NCI-H1105 treated with DMSO at 0.1 percent for 48 hours (cell line): ENCODE results near the gene UST.
"Not testable (repeated sequence)": the region's sequence is repeated elsewhere in the genome, so short reads cannot be mapped to it uniquely, and the experiment has no call there.

Experiments
- DNase-seq: peaks from one replicate; lab custom pipeline; 2025; lab: John Stamatoyannopoulos, UW

The UST gene

DNA sequence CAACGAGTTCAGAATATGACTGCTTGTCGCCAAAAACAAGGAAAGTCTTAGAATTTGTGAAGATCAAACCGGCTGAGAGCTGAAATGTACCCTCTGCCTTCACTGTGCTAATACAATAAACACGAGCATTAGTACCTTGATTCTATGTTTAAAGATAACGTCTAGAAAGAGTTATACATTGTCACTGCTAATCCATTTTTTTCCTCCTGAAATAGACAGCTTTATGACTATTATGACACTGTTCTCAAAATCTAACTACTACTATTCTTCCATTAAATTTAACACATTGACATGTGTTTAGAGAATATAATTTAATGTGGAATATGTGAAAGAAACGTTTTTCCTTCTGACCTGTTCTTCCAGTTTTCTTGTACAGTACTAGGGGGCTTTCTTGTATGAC is 204.8 kb downstream of the UST start:
- no peak for DNase-seq

DNA sequence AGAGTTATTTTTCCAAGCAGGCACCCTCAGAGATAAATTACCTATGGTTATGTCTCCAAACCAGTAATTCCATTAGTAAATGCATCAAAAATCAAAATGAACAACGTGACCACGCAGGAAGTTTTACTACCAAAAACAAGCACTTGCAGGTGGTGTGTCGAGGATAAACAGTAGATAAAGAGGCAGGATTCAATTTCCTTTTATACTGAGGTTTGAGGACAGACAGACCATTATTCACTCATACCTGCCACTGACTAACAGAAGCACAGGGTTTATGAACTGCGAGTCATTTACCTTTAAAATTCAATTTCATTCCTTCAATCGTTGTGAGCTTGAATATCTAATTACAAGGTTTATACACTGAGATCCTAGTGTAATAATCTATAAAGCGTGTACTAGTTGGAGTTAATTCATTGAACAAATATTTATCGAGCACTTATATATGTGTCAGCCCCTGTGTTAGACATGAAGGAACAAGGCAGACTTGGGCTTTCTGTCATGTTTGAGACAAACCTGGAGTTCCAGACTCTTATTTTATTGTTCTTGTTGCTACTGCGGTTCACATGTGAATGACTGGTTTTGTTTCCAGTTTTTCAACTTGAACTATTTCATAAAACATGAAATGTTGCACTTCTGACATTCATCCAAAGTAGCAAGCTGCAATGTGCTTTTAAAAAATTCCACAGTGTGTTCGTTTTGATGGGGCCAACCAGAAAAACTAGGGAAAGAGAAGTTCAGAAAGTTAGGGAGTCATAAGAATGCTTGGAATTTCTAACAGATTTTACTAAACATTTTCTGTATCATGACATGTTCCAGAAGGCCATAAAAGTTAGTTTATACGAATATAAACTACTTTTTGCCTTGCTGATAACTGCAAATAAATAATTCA is 205.6 kb downstream of the UST start:
- DNase-seq = no peak

DNA sequence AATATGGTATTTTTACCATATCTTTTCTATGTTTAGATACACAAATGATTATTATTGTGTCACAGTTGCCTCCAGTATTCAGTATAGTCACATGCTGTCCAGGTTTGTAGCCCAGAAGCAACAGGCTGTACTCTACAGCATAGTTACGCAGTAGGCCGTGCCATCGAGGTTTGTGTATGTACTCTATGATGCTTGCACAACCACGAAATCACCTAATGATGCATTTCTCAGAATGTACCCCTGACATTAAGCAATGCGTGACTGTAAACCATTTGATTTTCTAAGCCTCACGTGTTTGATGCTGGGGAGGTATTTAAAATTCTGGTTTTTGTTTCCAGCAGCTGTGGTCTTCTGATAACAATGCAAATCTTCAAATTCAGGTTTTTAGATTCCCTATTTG is 207.6 kb downstream of the UST start:
- no peak for DNase-seq

DNA sequence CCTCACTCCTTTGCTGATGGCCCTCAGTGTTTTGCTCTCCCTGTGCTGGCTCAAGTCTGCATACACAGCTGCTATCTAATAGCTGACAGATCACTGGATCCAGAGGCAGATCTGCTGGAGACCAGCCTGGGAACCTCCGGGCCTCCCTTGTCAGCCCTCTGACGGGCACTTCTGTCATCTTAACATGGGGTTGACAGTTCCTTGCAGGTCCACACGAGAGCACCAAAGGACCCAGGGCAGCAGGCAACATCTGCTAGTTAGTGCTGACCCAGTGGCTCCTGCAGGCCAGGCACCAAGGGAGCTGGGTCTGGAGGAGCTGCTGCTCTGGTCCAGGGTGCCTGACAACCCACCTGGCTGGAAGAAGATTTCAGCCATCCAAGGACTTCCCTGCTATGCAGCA is 208.1 kb downstream of the UST start:
- no peak for DNase-seq

DNA sequence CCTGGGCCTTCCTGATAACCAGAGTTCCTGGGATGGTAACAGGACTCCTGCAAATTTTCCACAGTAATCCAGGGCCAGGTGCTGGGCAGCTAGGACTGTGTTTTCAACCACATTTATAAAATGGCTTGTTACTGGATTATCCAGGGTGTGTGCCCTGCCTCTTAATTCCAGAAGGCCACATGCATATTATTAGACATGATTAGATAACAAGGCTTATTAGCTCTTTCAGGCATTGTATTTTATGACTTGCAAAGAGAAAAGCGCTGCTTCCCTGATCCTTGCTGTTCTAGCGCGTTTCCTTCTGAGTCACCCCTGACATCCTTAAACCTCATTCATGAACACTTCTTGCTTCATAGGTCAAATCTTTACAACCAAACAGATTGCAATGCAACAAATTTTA is 208.6 kb downstream of the UST start:
- no peak for DNase-seq

DNA sequence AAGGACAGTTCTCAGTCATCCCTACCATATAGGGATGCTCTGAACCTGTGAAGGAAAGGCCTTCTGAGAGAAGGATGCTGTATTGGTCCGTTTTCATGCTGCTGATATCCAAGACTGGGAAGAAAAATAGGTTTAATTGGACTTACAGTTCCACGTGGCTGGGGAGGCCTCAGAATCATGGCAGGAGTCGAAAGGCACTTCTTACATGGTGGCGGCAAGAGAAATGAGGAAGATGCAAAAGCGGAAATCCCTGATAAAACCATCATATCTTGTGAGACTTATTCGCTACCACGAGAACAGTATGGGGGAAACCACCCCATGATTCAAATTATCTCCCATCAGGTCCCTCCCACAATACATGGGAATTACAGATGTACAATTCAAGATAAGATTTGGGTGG is 209.3 kb downstream of the UST start:
- DNase-seq = not testable (repeated sequence)

DNA sequence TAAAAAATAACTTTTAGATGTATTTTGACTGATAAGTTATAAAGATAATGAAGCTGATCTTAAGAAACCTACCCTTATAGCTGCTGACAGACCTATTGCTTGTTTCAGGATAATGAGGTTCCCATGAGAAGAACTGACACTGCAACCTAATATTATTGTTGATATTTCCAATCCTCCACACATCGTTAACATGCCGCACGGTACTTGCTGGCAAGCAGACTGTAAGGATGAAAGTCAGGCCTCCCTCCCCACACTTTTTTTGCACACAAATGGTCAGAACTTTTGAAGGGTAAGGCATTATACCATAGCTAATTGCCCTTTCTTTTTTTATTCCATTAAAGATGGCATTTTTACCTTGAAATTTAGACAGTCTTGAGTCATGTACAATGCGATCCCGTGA is 210.9 kb downstream of the UST start:
- DNase-seq = no peak

DNA sequence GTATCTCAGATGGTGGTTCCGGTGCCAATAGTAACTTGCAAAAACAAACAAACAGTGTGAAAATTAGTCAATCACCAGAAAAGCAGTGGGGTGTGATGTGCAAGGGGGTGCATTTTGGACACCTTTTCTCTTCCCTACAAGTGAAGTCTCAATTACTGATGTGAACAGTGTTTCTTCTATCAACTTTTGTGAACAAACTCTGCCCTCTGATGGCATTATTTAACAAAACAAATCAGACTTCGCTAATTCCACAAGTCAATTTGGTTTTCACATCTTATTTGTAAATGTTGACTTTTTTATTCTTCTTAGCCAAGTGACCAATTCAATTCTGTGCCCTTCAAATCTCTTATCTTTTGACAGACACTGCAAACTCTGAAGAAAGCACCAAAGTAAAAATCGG is 212.2 kb downstream of the UST start:
- no peak for DNase-seq

DNA sequence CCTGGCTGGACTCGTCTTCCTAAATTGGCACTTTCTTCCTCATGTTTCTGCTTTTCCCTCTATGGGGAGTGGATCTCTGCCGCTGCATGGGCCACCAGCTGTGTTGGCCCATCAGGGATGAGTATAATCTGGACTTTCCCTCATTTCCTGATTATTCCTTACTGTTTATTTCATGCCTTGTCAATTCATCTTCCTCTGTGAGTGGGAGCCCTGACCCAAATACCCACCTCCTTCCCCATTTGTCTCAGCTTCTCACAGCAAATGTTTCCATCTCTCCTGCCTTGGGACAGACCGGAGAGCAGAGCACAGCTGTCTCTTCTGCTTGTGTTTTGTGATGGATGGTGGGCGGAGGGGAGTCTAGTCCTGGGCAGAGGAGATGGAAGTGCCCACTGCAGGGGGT is 212.7 kb downstream of the UST start:
- no peak for DNase-seq

DNA sequence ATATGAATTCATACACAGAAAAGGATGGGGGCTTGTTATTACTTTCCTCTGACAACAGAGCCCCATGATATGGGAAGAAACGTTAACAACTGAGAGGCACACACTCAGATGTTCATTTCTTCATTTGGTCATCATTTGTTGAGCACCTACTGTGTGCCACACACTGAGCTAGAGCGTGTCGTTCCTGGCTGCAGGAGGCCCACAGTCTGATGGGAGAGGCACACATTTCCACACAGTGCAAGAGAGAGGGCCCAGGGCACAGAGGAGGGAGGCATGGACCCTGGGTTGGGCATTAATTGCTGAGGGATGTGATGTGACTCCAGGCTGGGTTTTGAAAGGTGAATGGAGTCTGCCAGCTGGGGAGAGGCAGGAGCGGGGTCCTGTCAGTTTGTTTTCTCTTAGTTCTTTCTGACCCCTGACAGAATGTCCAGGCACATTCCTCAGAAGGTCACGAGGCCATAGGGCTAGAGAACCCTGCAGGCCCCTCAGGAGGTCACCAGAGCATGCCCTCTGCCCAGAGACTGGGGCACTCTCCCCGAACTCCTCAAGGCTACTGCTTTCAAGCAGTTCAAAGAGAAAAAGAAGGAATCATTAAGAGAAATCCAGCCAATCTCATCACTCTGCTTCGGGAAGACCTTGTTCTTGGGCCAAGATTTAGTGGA is 216.2 kb downstream of the UST start:
- DNase-seq = no peak

DNA sequence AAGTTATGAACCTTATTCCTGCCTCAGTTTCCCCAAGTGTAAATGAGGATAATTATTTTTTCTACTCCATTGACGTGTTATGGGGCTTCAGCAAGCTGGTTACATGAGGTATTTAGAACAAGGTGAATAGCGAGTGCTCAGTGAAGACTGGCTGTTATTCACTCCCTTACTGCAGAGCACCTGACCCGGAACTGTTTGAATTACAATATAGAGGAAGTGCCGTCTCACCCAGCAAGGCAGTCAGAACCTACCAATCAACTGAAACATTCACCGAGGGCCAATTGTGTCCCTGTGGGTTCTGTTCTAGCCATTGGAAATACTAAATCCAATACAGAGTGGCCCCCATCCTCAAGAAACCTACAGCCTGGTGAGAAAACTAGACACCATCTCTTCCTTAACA is 216.9 kb downstream of the UST start:
- DNase-seq = no peak

DNA sequence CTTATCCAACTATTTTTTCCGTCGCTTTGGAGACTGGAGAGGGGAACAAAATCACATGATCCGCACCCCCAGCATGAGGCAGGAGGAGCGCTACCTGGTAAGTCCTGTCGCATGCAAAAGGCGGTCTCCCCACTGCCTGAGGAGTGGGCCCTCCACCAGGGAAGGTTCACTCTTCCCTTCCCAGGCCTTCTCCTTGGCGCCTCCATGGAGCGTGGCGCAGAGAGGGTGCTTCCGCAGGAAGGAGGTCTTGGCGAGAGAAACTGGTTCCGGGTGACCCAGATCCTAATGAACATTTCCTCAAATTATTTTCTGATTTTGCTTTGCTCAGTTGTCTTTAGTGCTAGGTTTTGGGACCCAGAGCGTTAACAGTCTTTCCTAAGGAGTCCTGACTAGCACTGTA is 217.6 kb downstream of the UST start:
- no peak for DNase-seq

DNA sequence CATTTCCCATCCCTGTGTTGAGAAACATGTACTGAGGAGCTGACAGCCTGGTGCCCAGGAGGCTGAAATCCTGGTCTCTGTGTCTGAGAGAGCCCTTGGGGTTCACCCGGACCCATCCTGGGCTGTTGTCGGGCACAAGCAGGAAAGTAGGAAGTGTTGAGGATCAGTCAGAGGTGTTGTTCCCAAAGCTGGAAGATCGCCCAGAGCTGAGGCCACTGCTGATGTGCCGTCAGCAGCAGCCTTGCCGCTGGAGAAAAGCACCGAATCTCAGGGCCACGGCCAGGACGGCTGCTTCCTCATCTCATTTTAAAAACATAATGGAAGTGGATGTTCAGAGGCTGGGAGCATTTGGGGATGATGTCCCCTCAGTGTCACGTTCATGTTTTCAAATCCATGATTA is 218.5 kb downstream of the UST start:
- DNase-seq = no peak

DNA sequence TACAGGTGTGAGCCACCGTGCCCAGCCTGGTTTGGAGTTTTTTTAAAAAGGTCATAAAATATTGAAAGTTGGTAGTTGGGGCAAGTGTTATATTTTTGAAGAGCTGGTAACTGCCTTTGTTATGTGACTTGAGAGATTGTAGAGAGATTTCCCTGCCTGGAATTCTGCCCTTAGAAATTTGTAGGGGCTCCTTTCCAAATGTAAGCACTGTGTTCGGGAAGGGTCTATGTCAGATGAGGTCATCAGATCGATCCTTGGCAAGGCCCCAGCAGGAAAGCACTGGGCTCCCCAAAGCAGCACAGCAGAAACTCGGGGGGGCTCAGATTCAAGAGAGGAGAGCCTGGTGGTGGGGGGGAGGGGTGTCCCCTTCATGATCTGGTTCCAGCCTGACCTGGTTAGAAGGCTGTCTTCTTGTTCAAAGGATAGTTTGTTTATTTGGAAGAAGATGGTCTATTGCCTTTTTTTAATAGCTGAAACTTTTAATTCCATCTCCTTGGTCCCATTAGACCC is 220.2 kb downstream of the UST start:
- DNase-seq = no peak

DNA sequence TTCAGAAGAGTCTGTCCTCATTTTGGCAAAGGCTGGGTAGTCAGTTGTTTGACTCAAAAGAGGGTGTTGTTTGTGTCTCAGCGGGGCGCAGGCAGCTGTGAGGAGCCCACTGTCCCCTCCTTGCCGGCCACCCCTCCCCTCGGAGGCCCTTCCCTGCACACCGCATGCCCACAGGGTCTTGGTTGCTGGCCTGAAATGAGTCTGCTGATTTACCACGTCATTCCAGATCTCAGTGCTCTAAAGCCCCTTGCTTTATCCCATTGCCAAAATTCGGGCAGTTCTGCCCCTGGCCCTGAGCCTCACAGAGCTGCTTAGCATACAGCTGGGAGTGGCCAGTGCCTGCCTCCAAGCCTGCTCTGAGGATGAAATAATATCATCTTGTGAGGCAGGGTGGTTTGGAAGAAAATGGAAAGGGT is 220.7 kb downstream of the UST start:
- DNase-seq = no peak

DNA sequence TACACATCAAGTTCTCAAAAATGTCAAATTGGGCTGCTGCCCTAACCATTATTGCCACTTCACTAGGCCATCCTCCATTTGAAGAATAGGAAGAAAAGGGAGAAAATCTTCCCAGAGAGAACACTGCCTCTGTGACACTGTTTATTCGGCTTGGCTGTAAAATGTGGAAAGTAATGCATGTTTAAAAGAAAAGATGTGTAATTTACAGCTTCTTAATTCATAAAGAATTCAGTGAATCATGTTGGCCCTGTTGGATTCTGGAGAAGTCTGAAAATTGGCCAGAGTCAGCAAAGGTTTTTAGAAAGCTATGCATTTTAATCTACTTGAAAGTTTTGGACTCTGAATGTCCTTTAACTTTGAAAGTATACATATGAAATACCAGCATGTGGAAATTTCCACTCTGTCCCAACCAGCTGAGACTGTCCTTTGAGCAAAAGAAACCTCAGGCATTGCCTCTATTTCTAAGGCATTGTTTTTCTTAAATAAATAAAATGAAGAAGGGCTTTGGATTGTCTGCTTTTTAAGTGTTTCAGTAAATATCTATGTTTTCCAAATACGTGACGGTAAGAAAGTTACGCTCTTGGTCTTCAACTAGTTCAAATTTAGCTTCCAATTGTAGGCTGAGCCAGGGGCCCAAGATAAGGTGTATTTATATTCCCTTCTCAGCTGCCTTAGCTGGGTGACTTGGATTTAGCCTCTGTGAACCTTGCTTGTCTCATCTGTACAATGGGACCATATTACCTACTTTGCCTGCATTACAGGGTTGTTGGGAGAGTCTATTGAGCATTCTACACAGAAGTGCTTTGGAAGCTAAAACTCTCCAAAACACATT is 222.2 kb downstream of the UST start:
- no peak for DNase-seq

DNA sequence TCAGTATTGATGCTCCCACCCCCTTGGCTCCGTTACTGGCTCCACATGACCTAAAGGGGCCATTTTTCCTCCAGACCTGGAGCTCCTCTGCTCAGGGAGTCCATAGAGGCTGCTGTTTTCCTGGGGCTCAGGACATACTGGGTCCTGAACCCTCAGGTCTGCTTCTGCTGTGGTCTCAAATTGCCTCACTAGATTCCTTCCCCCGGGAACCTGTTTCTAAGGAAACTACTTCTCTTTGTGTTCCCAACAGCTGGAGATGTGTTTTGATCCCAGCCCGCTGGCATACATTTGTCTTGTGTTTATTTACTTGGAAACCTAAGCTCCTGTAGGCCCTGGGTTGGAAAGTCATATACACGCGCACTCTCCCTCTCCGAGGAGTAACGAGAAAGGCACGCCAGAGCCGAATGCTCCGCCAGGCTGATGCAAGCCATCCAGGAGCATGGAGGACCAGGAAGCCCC is 222.8 kb downstream of the UST start:
- no peak for DNase-seq

DNA sequence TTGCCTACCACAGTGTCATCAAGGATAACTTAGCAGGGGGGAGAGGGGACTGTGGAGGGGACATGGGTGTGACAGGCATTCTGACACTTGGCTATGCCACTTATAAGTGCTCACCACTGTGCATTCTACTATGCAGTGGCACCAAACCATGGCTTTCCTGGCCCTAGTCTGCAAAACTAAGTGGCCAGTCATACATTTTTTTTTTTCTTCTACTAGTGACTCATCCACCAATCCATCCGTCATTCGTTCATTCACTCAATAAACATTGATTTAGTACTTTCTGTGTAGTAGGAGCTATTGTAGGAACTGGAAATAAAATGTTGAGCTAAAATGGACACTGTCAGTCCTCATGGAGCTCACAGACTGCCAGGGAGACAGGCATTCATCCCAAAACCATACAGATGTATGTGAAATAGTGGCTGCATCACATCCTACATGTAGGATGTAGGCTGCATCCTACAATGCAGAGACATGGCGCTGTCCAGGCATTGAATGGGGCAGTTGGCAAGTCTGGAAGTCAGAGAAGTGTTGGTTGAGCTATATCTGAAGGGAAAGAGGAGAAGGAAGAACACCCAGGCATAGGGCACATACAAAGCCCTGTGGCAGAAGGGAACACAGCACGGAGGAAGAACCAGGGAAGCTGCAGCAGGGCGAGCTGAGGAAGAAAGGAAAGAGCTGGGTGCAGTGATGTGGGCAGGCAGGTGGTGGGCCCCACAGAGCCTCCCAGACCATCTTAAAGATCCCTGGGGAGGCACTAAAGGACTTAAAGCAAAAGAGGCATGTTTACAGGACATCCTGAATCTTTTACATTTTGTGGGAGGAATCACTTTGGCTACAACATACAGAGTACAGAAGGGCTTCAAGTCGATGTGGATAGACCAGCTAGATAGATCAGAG is 224.4 kb downstream of the UST start:
- DNase-seq = no peak

DNA sequence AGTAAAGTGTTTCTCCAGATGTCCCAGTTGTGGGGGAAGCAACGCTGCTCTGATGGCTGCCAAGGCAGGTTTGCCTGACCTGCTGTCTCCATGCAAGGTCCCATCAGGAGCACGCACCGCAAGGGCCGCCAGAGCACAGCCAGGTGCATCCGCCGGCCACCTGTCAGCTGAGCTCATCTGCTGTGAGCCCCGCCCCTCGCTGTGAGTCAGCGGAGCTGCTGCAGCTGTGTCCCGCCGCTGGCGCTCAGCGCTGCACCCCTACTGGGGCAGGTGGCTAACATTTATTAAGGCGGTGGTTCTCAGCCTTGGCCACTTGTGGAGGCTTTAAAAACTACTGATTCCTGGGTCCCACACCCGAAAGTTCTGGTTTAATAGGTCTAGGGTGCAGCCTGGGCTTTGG is 225.7 kb downstream of the UST start:
- DNase-seq = peak; percentile 90

DNA sequence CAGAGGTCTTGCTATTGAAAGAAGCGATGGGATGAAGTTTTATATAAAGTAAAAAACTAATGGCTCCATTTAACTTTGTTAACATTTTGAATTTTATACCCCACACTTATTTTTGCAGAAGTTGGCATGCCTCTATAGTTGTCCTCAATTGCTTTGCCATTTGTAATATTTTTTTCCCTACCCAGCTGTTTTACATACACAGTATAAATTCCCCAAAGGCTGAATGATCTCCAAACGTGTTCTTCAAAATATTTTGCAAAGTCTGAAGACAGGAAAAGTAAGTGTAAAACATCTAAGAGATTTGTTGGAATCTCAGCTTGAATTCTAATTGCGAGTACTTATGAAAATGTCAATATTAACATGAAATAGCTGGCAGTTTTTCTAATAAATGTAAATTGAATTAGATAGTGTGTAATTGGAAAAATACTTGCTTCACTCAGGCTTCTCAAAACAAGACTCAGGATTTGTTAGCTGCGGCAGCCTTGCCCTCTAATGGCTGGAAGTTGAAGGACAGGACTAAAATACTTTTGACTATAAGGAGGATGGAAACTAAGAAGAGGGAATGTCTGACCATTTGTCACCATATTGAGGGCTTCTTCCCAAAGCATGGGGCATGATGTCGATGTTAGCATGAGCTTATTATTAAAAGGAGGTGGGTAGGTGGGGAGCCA is 226.8 kb downstream of the UST start:
- DNase-seq = peak; percentile 9

DNA sequence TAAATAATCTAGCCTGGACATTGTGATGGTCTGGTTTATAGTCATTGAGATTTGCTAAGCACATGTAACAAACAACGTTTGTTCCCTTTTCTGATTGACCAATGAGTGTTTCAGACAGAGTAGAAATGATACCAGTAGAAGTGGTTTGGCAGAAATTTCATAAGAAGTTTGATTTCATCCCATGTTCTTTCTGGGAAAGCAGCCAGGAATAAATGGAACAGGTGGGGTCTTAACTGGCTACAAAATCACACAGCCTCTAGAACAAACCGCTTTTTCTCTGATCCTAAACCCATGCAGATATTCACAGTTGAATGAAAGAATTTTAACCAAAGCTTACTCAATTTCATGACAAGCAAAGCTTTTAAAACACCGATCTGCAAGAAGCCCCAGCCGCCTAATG is 227.5 kb downstream of the UST start:
- no peak for DNase-seq
